Nasal cavity respiratory epithelium epithelial cell of viscerocranial mucosa (primary cell): ENCODE data around the gene ABCA8. TPM values are rescaled to one million over a fixed set of nuclear protein-coding genes. Genes with fewer than 3 reads are reported as not detected.

Source experiments
- total RNA-seq: library from RNA; depleted of rRNA; stranded (reverse); fragments of >200 nt; gene quantifications from 2 replicates; pipeline ENCODE4 v1.2.3, GENCODE V29; 2014

Gene ABCA8
- 0.21 TPM in 1 of 2 replicates, not detected in the other for total RNA-seq

GRCh38 chr17:68955181-68955841 is at the start of gene ABCA8:
ABCA8 (minus strand) TSS chr17:68955392; CDS start chr17:68942034, 13,358 bp downstream.

Other genes with a start within 250 kb of the ABCA8 start
- 0.34 and 0.71 TPM in 2 replicates for gene ABCA9, start 105.5 kb upstream of the ABCA8 start, total RNA-seq
- gene ABCA6, start 186.5 kb upstream of the ABCA8 start, total RNA-seq = 0.34 and 0.93 TPM in 2 replicates